Left ventricle myocardium inferior (tissue), 1 donor: ENCODE data around the gene TMEM131L. TPM values are rescaled to one million over a fixed set of nuclear protein-coding genes. Genes with fewer than 3 reads are reported as not detected.

Experiments
- DNase-seq: peaks from one replicate; pipeline ENCODE4 v3.0.0-alpha.2; 2020
- H3K27ac ChIP-seq: fragments of 200-600 bp; replicated peaks from 2 replicates; pipeline ENCODE4 v1.8.0; 2021
- H3K27me3 ChIP-seq: fragments of 200-600 bp; 2 replicates; pipeline ENCODE4 v1.8.0; 2021; ENCODE audit warnings: low read depth
- H3K36me3 ChIP-seq: fragments of 200-600 bp; 2 replicates; pipeline ENCODE4 v1.8.0; 2021
- H3K4me1 ChIP-seq: fragments of 200-600 bp; 2 replicates; pipeline ENCODE4 v1.8.0; 2021
- H3K4me3 ChIP-seq: fragments of 200-600 bp; 2 replicates; pipeline ENCODE4 v1.8.0; 2021; ENCODE audit warnings: mild to moderate bottlenecking, moderate library complexity
- H3K9me3 ChIP-seq: fragments of 200-600 bp; replicated peaks from 2 replicates; pipeline ENCODE4 v1.8.0; 2021
- CTCF ChIP-seq: fragments of 200-600 bp; IDR thresholded peaks from 2 replicates; pipeline ENCODE4 v1.8.0; 2021; ENCODE audit warnings: antibody characterized with exemption, mild to moderate bottlenecking, borderline replicate concordance
- intact Hi-C: fragments of 100-400 bp; cut with micrococcal nuclease; formaldehyde crosslinking; loops from one replicate; pipeline ENCODE4 v1.11.0; 2022
- total RNA-seq: library from RNA; stranded (reverse); fragmentation: NEBNext Ultra II Directional; extraction: Animal tissue kit (Norgen Biotek cat#: 25700); gene quantifications from one replicate; pipeline ENCODE4 v1.2.1, GENCODE V29; 2021
- donor health status: DM: no; HTN: yes; CAD: no; lungs with severe emphysema.

TMEM131L gene
- total RNA-seq, 1 donor from 2014 or later, result 14.9 TPM

- peaks cover 8% of the 10 kb centered on the region for H3K9me3 ChIP-seq
- H3K4me1 ChIP-seq, result peaks cover 3% of the 10 kb centered on the region
- H3K4me3 ChIP-seq, result no peak overlapping the region
- H3K27ac ChIP-seq, result no peak overlapping the region
- TF ChIP-seq CTCF, result no peak
- no peak for DNase-seq
- intact Hi-C loops, result no loop called here
- H3K27me3 ChIP-seq, result no peaks in the 10 kb centered on the region
- no peaks in the 10 kb centered on the region for H3K36me3 ChIP-seq
Observed at GRCh38 chr4:153646261-153646660, 180.1 kb downstream of the TMEM131L start.

GRCh38 chr4:153646978-153647377 is 180.8 kb downstream of the TMEM131L start:
- H3K4me1 ChIP-seq, result peaks cover 10% of the 10 kb centered on the region
- H3K36me3 ChIP-seq, result no peaks in the 10 kb centered on the region
- no peak for TF ChIP-seq CTCF
- intact Hi-C loops, result no loop called here
- H3K27me3 ChIP-seq, result no peaks in the 10 kb centered on the region
- peaks cover 8% of the 10 kb centered on the region for H3K9me3 ChIP-seq
- no peak overlapping the region for H3K4me3 ChIP-seq
- H3K27ac ChIP-seq, result no peak overlapping the region
- no peak for DNase-seq

- Histone ChIP-seq H3K27me3 (no peaks in the 10 kb centered on the region), H3K4me1 (peaks cover 17% of the 10 kb centered on the region), H3K36me3 (no peaks in the 10 kb centered on the region), H3K4me3 (no peak overlapping the region), H3K27ac (no peak overlapping the region), H3K9me3 (peaks cover 8% of the 10 kb centered on the region)
- no peak for DNase-seq
- TF ChIP-seq CTCF, result no peak
- intact Hi-C loops, result no loop called here
Observed at GRCh38 chr4:153647975-153648374, 181.8 kb downstream of the TMEM131L start.

- H3K4me1 ChIP-seq, result peaks cover 17% of the 10 kb centered on the region
Observed at GRCh38 chr4:153649572-153649991, 183.4 kb downstream of the TMEM131L start.

GRCh38 chr4:153651116-153651515 is 185.0 kb downstream of the TMEM131L start:
- Histone ChIP-seq H3K27me3 (no peaks in the 10 kb centered on the region), H3K27ac (peak overlapping the region; percentile 70)

More at GRCh38 chr4:153649572-153649991, 183.4 kb downstream of the TMEM131L start:
- DNase-seq, result no peak
- Histone ChIP-seq H3K36me3 (no peaks in the 10 kb centered on the region), H3K9me3 (peaks cover 8% of the 10 kb centered on the region), H3K4me3 (no peak overlapping the region), H3K27me3 (no peaks in the 10 kb centered on the region), H3K27ac (no peak overlapping the region)
- peak; percentile 40 for TF ChIP-seq CTCF
- intact Hi-C loops, result no loop called here

More at GRCh38 chr4:153651116-153651515, 185.0 kb downstream of the TMEM131L start:
- no peak for DNase-seq
- no peak for TF ChIP-seq CTCF
- H3K36me3 ChIP-seq, result no peaks in the 10 kb centered on the region
- peaks cover 19% of the 10 kb centered on the region for H3K4me1 ChIP-seq
- H3K9me3 ChIP-seq, result no peaks in the 10 kb centered on the region
- intact Hi-C loops, result no loop called here
- H3K4me3 ChIP-seq, result no peak overlapping the region
